Breast epithelium (tissue), 3 donors: Measurements from ENCODE around the gene IGF1R.

Experiments used
- CTCF ChIP-seq, 3 donors: fragments of 450-650 bp; IDR thresholded peaks; one replicate each; pipeline ENCODE4 v1.5.1; 2016 to 2017; ENCODE audit warnings: antibody characterized with exemption in 3 of 3, mild to moderate bottlenecking in 3 of 3, moderate library complexity in 3 of 3
- POLR2A ChIP-seq: fragments of 450-650 bp; IDR thresholded peaks from one replicate; pipeline ENCODE4 v1.6.1; 2016; ENCODE audit warnings: antibody characterized with exemption, mild to moderate bottlenecking, moderate library complexity

DNA sequence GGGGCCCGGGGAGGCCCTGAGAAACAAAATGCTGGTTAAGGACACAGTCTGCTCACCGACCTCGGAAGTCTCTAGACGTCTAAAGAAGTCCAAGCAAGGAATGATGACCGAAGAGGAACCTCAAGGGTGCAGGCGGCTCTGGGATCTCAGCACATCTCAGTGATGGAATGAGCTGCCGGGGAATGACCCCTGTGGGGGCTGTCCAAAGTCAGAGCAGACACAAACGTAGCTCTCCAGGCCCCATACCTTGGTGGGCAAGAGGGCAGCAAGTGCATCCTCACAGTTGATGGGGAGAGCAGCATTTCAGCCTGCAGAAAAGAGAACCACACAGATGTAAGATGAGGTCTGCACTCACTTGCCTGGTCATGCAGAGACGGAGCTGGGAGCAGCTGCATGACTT lies 129.1 kb downstream of the IGF1R start:
- TF ChIP-seq CTCF (IDR thresholded peaks at IDR 0.05) = no peak
- TF ChIP-seq POLR2A = no peak
